Right cardiac atrium (tissue), 5 donors: ENCODE measurements around the gene UIMC1. TPM values are rescaled to one million over a fixed set of nuclear protein-coding genes. Genes with fewer than 3 reads are reported as not detected.

Source experiments
- ATAC-seq, 2 donors: fragments of 200-7000 bp; cut with Tn5 transposase; one replicate each; pipeline versions ENCODE4 v1.8.0 to v1.9.1; 2020; ENCODE audit warnings: moderate library complexity in 2 of 2, mild to moderate bottlenecking in 1 of 2
- DNase-seq, 3 donors: peaks; one replicate each; pipeline ENCODE4 v3.0.0-alpha.2; 2020
- H3K27ac ChIP-seq: one replicate; pipeline ENCODE4 v1.5.1; 2013; ENCODE audit warnings: mild to moderate bottlenecking, low read length, control low read depth, moderate library complexity
- H3K27me3 ChIP-seq: one replicate; pipeline ENCODE4 v1.6.1; 2013; ENCODE audit not compliant: control insufficient read depth, insufficient read depth
- H3K4me1 ChIP-seq: one replicate; pipeline ENCODE4 v1.6.1; 2013; ENCODE audit warnings: low read length; ENCODE audit not compliant: control insufficient read depth, insufficient read depth
- H3K4me3 ChIP-seq: one replicate; pipeline ENCODE4 v1.5.1; 2013; ENCODE audit warnings: low read length, control low read depth
- H3K9me3 ChIP-seq: one replicate; pipeline ENCODE4 v1.6.1; 2013; ENCODE audit warnings: low read length; ENCODE audit not compliant: control insufficient read depth
- WGBS: extraction: QIAGEN DNeasy Blood & Tissue Kit; methylation state at CpG from one replicate; pipeline ENCODE4 v1.1.7; 2013; 5-methylcytosine and 5-hydroxymethylcytosine counted together
- intact Hi-C, 4 donors: fragments of 100-400 bp; cut with DNase I; formaldehyde crosslinking; loops; one replicate each; pipeline versions ENCODE4 v1.11.0 to v1.14.0; 2022 to 2023
- polyA plus RNA-seq: library from polyadenylated mRNA; stranded (reverse); fragments of 200-250 nt; gene quantifications from one replicate; pipeline ENCODE4 v1.2.3, GENCODE V29; 2013
- total RNA-seq, 4 donors: library from RNA; stranded (reverse); fragmentation: NEBNext Ultra II Directional; extraction: Animal tissue kit (Norgen Biotek cat#: 25700); gene quantifications; one replicate each; pipeline ENCODE4 v1.2.1, GENCODE V29; 2021
- donor health status: healthy with polysubstance abuse.
- donor health status: DM: no; HTN: yes; CAD: no.
- donor health status: DM: no; HTN: no; CAD: no.
- donor health status: DM: no; HTN: yes; CAD: no; lungs with severe emphysema.
- donor health status: DM: yes; HTN: yes; CAD: no.

The UIMC1 gene
- total and polyA plus RNA-seq, 5 donors, result 15.3 to 37.6 (median 29.4) TPM

DNA sequence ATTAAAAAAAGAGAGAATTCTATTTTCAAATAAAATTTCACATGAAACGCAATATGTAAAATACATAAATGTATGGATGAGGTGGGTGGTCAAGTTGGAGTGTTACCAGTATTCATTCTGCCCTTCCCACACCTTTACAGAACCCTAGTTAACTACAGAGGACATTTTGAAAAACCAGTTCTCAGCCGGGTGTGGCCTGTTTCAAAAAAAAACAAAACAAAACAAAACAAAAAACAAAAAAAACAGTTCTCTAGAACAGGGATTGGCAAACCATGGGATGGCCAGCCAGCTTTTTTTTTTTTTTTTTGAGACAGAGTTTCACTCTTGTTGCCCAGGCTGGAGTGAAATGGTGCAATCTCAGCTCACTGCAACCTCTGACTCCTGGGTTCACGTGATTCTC, 79.0 kb downstream of the UIMC1 start:
- 91% methylated on average over 3 of the region's 3 CpGs for WGBS
- Histone ChIP-seq H3K4me3 (no peak overlapping the region), H3K9me3 (no peaks in the 10 kb centered on the region), H3K27ac (no peak overlapping the region), H3K4me1 (no peaks in the 10 kb centered on the region), H3K27me3 (no peaks in the 10 kb centered on the region)
- DNase-seq (no peak), ATAC-seq (no peak)
- intact Hi-C loops, result no loop called here

DNA sequence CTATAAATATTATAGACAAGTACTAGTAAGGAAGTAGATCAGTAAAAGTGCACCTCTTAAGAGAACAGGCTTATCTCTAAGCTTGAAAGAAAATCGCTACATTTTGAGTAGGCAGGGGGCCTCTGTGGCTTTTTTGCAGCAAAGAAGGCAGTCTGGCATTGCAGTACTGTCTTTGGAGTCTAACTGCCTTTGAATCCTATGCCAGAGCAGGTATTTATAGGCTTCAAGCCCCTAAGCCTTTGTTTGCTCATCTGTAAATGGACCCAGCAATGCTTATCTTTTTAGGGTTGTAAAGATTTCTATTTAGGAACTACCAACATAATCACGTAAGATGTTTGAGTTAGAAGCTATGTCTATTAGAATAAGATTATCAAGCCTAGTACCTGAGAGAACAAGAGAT, 83.8 kb downstream of the UIMC1 start:
- no peak overlapping the region for H3K27ac ChIP-seq
- intact Hi-C loops, result no loop called here
- 91% methylated on average over 2 of the region's 2 CpGs for WGBS

DNA sequence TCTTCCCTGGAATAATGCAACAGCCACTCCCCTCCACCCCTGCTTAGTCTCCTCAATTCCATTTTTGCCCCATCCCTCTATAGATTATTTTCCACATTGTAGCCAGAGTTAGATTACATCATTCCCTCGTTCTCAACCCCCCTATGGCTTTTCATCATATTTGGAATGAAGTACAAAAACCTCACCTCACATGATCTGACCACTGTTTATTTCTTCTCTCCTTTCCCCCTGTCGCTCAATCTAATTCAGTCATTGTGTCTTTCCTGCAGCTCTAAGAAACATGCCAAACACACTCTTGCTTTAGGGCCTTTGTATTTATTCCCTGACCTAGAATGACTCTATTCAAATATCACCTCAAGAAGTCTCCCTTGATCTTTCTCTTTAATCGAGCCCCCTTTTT, 84.9 kb downstream of the UIMC1 start:
- H3K9me3 ChIP-seq, result no peaks in the 10 kb centered on the region
- H3K27me3 ChIP-seq, result no peaks in the 10 kb centered on the region
- WGBS, result 81% methylated on average over 3 of the region's 3 CpGs
- intact Hi-C loops, result no loop called here
- no peak overlapping the region for H3K4me3 ChIP-seq
- H3K27ac ChIP-seq, result no peak overlapping the region
- DNase-seq (no peak), ATAC-seq (no peak)
- H3K4me1 ChIP-seq, result no peaks in the 10 kb centered on the region

More for the DNA sequence above, 83.8 kb downstream of the UIMC1 start:
- H3K4me3 ChIP-seq, result no peak overlapping the region
- no peaks in the 10 kb centered on the region for H3K4me1 ChIP-seq
- DNase-seq (no peak), ATAC-seq (no peak)
- H3K9me3 ChIP-seq, result no peaks in the 10 kb centered on the region
- no peaks in the 10 kb centered on the region for H3K27me3 ChIP-seq

DNA sequence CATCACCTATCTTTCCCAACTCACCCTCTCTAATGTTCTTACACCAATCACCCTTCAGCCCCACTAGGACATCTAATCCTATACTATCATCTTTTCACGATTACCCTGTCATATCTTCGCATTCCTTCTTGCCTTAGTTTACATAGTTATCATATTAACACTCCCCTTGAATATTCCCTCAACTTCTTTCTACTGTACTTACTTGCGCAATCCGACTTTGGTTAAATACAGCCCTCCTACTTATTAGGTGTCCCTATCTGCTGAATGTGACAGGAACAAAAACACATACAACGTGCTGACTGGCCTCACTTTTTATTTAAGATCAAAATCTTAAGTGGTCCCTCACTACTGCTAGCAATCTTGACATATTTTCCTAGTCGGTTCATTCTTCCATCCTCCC, 88.0 kb downstream of the UIMC1 start:
- H3K4me3 ChIP-seq, result no peak overlapping the region
- intact Hi-C loops, result no loop called here
- ATAC-seq, result no peak
- no peaks in the 10 kb centered on the region for H3K27me3 ChIP-seq
- no peaks in the 10 kb centered on the region for H3K9me3 ChIP-seq
- WGBS, result 91% methylated on average over 6 of the region's 6 CpGs
- no peak for DNase-seq
- no peak overlapping the region for H3K27ac ChIP-seq
- no peaks in the 10 kb centered on the region for H3K4me1 ChIP-seq

DNA sequence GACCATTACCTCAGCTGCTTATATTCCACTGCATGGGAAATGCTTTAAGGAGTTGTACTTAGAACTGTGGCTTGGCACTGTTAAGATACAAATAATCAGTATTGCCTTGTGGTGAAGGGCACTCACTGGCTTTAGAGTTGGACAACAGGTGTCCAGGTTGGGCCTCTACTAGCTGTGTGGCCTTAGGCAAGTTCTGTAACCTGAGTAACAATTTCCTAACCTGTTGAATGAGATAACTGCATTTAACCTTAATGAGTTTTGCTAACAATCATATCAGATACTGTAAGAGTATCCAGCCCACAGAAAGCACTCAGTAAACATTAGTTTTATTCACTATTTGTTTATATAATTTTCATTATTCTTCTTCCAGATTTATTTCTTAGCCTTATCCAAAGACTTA, 90.2 kb downstream of the UIMC1 start:
- no peak overlapping the region for H3K27ac ChIP-seq

DNA sequence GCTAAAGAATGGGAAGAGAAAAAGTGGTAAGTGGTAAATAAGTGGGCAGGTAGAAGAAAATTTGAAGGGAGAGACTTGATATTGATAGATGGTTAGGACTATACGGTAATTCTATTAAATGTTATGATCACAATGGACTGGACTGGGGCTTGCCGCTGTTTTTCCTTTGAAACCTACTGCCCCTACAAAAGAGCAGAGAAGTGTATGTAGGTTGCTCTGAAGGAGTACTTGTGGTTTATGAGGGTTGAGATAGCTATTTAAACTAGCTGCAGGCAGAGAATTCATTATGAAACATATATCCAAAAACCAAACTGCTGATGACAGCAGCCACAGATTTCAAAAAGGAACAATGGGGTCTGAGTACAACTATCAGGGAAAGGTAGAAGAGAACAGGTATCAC, 90.7 kb downstream of the UIMC1 start:
- no peak overlapping the region for H3K27ac ChIP-seq
- no peaks in the 10 kb centered on the region for H3K4me1 ChIP-seq
- 98% methylated on average over 2 of the region's 2 CpGs for WGBS
- DNase-seq, result no peak
- ATAC-seq, result no peak
- no peaks in the 10 kb centered on the region for H3K9me3 ChIP-seq
- H3K27me3 ChIP-seq, result no peaks in the 10 kb centered on the region
- no peak overlapping the region for H3K4me3 ChIP-seq
- intact Hi-C loops, result no loop called here

More for the DNA sequence above, 90.2 kb downstream of the UIMC1 start:
- H3K27me3 ChIP-seq, result no peaks in the 10 kb centered on the region
- intact Hi-C loops, result no loop called here
- no peak for ATAC-seq
- H3K9me3 ChIP-seq, result no peaks in the 10 kb centered on the region
- H3K4me1 ChIP-seq, result no peaks in the 10 kb centered on the region
- no peak overlapping the region for H3K4me3 ChIP-seq
- DNase-seq, result no peak

DNA sequence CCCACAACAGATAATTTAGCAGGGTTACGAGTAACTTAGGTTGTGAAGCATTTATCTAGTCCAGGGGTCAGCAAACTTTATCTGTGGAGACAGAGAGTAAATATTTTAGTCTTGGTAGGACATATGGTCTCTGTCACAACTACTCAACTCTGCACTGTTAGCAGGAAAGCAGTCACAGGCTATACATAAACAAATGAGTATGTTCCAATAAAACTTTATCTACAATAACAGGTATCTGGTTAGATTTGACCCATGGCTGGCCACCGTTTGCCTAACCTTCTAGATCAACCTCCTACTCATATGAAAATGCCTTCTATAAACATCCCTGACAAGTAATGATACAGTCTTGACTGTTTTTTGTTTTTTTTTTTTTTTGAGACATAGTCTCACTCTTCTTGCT, 94.5 kb downstream of the UIMC1 start:
- Histone ChIP-seq H3K27me3 (no peaks in the 10 kb centered on the region), H3K9me3 (no peaks in the 10 kb centered on the region), H3K4me3 (no peak overlapping the region), H3K27ac (no peak overlapping the region), H3K4me1 (no peaks in the 10 kb centered on the region)
- intact Hi-C loops, result no loop called here
- DNase-seq (no peak), ATAC-seq (no peak)
- WGBS, result 86% methylated on average over 2 of the region's 2 CpGs

DNA sequence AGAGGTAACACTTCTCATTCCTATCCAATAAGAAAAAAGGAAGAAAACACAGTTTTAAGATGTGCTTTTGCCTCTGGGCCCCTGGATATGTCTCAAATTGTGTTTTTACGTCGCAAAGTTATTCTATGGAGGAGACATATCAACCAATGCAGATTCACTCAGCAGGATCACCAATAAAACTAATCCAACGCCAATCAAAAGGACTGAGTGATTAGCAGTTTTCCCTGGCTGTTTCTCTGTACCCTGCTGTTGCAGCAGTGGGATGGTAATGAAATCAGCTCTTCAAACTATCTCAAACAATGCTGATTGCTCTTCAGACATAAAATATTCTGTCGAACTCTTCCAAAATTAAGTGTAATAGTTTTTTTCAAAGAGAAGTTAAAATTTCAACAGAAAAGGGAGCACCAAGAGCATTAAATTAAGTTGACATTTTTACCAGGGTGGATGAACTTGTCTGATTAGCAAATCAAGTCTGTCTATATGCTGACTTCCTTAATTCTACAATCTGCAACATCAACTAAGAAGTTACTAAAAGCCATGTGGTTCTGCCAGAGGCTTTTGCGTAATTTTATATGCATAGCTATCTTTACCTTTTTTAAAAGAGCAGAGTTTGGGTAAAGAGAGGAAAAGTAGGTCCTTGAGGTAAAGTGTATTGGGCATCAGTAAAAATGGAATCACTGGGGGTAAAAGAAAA, 97.8 kb downstream of the UIMC1 start:
- Histone ChIP-seq H3K27ac (no peak overlapping the region), H3K27me3 (no peaks in the 10 kb centered on the region), H3K4me1 (no peaks in the 10 kb centered on the region), H3K4me3 (no peak overlapping the region), H3K9me3 (no peaks in the 10 kb centered on the region)
- DNase-seq (no peak), ATAC-seq (no peak)
- intact Hi-C loops, result no loop called here
- 92% methylated on average over 5 of the region's 5 CpGs for WGBS

DNA sequence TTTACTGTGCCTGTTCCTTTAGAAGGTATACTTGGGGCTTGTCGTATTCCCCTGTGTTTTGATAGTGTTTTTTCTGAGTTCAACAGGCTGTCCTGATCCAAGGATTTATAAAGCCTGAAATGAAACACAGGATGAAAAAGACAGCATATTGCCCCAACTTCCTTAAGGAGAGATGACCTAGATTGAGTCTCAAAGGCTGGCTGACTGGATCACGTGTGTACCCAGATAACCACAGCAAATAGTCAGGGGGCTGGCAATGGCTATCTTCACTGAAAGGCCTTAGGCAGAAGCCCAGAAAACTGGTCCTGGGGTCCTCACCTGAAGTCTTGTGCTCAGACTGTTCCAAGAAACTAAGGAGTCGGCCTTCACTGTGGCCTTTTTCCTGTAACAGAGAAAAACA, 99.8 kb downstream of the UIMC1 start:
- no peak for DNase-seq
- Histone ChIP-seq H3K27me3 (no peaks in the 10 kb centered on the region), H3K4me1 (no peaks in the 10 kb centered on the region), H3K9me3 (no peaks in the 10 kb centered on the region), H3K27ac (no peak overlapping the region), H3K4me3 (no peak overlapping the region)
- 76% methylated on average over 3 of the region's 3 CpGs for WGBS
- intact Hi-C loops, result no loop called here
- ATAC-seq, result no peak

DNA sequence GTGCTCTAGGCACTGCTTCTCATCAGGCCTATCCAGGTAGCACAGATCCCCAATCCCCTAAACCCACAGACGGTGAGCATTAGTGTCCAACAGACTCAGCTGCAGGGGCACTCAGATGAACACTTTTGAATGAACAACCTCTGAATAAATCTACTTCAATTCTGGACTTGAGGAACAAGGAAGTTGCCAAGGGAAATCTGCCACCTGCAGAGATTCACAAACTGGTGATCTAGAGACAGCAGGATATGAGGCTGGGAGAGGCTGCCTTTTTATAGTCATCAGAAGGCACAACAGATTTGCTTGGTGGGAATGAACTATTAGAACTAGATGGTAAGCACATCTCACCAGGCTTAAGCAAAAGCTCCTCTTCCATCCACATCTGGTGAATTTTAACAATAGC, 100.5 kb downstream of the UIMC1 start:
- Histone ChIP-seq H3K4me3 (no peak overlapping the region), H3K9me3 (no peaks in the 10 kb centered on the region), H3K27me3 (no peaks in the 10 kb centered on the region), H3K4me1 (no peaks in the 10 kb centered on the region), H3K27ac (no peak overlapping the region)
- intact Hi-C loops, result no loop called here
- ATAC-seq (no peak), DNase-seq (no peak)
- WGBS, result 90% methylated on average over 1 of the region's 1 CpG

DNA sequence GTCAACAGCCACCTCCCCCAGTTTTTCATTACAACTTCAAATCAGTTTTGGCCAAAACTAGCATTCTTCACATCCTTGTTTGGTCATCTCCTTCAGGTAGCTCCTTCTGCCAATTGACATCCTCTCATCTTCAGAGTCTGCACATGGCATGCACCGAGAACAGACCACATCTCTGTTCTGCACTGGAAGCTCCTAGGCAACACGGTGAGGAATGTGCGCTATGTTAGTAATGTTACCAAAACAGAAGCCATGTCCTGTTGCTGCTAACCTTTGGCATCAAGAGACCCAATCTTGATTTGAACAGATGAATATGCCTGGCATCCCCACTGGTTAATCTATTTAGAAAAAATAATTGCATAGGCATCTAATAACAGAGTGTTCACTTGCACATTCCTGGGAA, 102.3 kb downstream of the UIMC1 start:
- DNase-seq, result no peak
- no peak overlapping the region for H3K27ac ChIP-seq
- no peak overlapping the region for H3K4me3 ChIP-seq
- WGBS, result 77% methylated on average over 3 of the region's 3 CpGs
- no peaks in the 10 kb centered on the region for H3K4me1 ChIP-seq
- no peaks in the 10 kb centered on the region for H3K9me3 ChIP-seq
- ATAC-seq, result no peak
- no peaks in the 10 kb centered on the region for H3K27me3 ChIP-seq
- intact Hi-C loops, result no loop called here
